Effector memory CD4-positive, alpha-beta T cell (primary cell): ENCODE results near the gene APOH.

ENCODE experiments used
- DNase-seq, 3 donors: peaks; one replicate each; pipeline ENCODE4 v3.0.0-alpha.2; 2020
- H3K27ac ChIP-seq: 2 replicates; pipeline ENCODE4 v1.7.0; 2013; ENCODE audit warnings: mild to moderate bottlenecking, low read length, moderate library complexity; ENCODE audit not compliant: insufficient read depth, poor library complexity, severe bottlenecking
- H3K27me3 ChIP-seq: replicated peaks from 2 replicates; pipeline ENCODE4 v1.7.0; 2013; ENCODE audit warnings: mild to moderate bottlenecking, low read length; ENCODE audit not compliant: insufficient read depth, control insufficient read depth, poor library complexity, severe bottlenecking
- H3K36me3 ChIP-seq: 2 replicates; pipeline ENCODE4 v1.7.0; 2013; ENCODE audit warnings: mild to moderate bottlenecking, low read length, moderate library complexity; ENCODE audit not compliant: control insufficient read depth, insufficient read depth
- H3K4me1 ChIP-seq: 2 replicates; pipeline ENCODE4 v1.7.0; 2013; ENCODE audit warnings: low read length, mild to moderate bottlenecking; ENCODE audit not compliant: control insufficient read depth, insufficient read depth, poor library complexity, severe bottlenecking
- H3K4me3 ChIP-seq: 2 replicates; pipeline ENCODE4 v1.7.0; 2013; ENCODE audit warnings: low read length, low read depth, mild to moderate bottlenecking; ENCODE audit not compliant: insufficient read depth, poor library complexity, severe bottlenecking
- H3K9me3 ChIP-seq: 2 replicates; pipeline ENCODE4 v1.7.0; 2013; ENCODE audit warnings: mild to moderate bottlenecking, low read length, moderate library complexity; ENCODE audit not compliant: control insufficient read depth

APOH gene

GRCh38 chr17:66221343-66221742 lies 7.9 kb downstream of the APOH start:
- H3K27me3 ChIP-seq = no peaks in the 10 kb centered on the region
- H3K9me3 ChIP-seq = no peaks in the 10 kb centered on the region

GRCh38 chr17:66220079-66220835 lies 9.0 kb downstream of the APOH start:
- Histone ChIP-seq H3K4me3 (no peak overlapping the region), H3K36me3 (no peaks in the 10 kb centered on the region), H3K9me3 (no peaks in the 10 kb centered on the region), H3K27me3 (no peaks in the 10 kb centered on the region), H3K27ac (no peak overlapping the region), H3K4me1 (no peaks in the 10 kb centered on the region)
- DNase-seq = no peak

More at GRCh38 chr17:66221343-66221742, 7.9 kb downstream of the APOH start:
- Histone ChIP-seq H3K4me3 (no peak overlapping the region), H3K4me1 (no peaks in the 10 kb centered on the region), H3K36me3 (no peaks in the 10 kb centered on the region), H3K27ac (no peak overlapping the region)
- no peak for DNase-seq

- H3K4me3 ChIP-seq = no peak overlapping the region
- DNase-seq = no peak
- no peak overlapping the region for H3K27ac ChIP-seq
- H3K27me3 ChIP-seq = no peaks in the 10 kb centered on the region
- no peaks in the 10 kb centered on the region for H3K9me3 ChIP-seq
- H3K36me3 ChIP-seq = no peaks in the 10 kb centered on the region
- no peaks in the 10 kb centered on the region for H3K4me1 ChIP-seq
Observed at GRCh38 chr17:66215529-66215911, 13.7 kb downstream of the APOH start.

DNA sequence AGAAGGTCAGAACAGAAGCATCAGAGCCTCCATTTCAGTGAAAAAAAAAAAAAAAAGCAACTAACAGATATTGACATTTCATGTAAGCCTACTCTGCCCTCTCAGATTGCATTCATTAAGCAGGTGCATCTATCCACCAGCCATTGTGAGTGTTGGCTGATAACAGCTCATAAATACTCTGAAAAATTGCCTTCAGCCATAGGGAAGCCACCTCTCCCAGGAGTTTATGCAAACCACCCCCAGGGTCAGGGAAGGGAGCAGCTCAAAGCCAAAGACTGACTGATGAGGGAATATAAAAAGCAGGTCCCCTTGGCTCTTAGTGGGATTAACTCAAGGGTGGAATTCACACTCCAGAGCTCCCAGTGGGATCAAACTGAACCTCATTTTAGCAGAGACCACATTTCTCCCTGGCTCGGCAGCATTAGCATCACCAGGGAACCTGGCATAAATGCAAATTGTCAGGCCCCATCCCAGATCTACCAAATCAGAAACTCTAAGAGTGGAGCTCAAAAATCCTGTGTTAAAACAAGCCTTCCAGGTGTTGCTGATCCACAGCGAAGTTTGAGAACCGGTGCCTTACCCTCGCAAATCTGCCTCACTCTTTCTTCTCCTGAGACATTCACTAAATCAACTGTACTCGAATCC lies 14.2 kb downstream of the APOH start:
- no peaks in the 10 kb centered on the region for H3K4me1 ChIP-seq
- no peaks in the 10 kb centered on the region for H3K36me3 ChIP-seq
- no peak overlapping the region for H3K4me3 ChIP-seq
- no peak for DNase-seq
- H3K27me3 ChIP-seq = no peaks in the 10 kb centered on the region
- no peaks in the 10 kb centered on the region for H3K9me3 ChIP-seq
- H3K27ac ChIP-seq = no peak overlapping the region

DNA sequence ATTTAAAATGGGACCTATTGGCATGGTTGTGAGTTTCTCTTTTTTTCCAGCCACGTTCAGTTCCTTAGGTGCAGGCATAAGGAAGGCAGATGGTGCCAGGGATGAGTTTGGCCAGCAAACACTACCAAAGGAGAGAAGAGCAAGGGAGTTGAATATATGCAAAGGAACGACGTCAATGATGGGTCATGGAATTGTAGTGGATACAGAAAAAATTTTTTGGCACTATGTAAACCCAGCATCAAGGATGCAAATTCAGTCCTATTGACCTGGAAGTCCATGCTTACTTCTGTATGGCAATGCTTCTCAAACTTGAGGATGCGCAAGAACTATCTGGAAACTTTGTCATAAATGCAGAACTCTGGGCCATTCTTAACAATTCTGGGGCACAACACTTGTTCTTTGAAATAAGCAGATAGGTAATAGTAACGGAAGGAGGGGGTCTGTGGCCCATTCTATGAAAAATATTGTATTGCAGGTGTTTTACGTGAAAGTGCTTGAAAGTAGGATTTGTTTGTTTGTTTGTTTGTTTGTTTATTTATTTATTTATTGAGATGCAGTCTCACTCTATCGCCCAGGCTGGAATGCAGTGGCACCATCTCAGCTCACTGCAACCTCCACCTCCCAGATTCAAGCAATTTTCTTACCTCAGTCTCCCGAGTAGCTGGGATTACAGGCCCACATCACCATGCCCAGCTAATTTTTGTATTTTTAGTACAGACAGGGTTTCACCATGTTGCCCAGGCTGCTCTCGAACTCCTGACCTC lies 18.0 kb downstream of the APOH start:
- no peak overlapping the region for H3K27ac ChIP-seq
- no peaks in the 10 kb centered on the region for H3K27me3 ChIP-seq
- no peaks in the 10 kb centered on the region for H3K9me3 ChIP-seq
- H3K4me1 ChIP-seq = no peaks in the 10 kb centered on the region
- no peaks in the 10 kb centered on the region for H3K36me3 ChIP-seq
- no peak for DNase-seq
- no peak overlapping the region for H3K4me3 ChIP-seq

GRCh38 chr17:66210208-66210574 lies 19.0 kb downstream of the APOH start:
- H3K4me1 ChIP-seq = no peaks in the 10 kb centered on the region
- H3K27ac ChIP-seq = no peak overlapping the region
- no peaks in the 10 kb centered on the region for H3K36me3 ChIP-seq
- no peaks in the 10 kb centered on the region for H3K27me3 ChIP-seq
- no peak overlapping the region for H3K4me3 ChIP-seq
- DNase-seq = no peak
- no peaks in the 10 kb centered on the region for H3K9me3 ChIP-seq

- no peak for DNase-seq
- Histone ChIP-seq H3K36me3 (no peaks in the 10 kb centered on the region), H3K4me1 (no peaks in the 10 kb centered on the region), H3K27me3 (no peaks in the 10 kb centered on the region), H3K9me3 (no peaks in the 10 kb centered on the region), H3K27ac (no peak overlapping the region), H3K4me3 (no peak overlapping the region)
Observed at GRCh38 chr17:66207936-66208335, 21.3 kb downstream of the APOH start.

GRCh38 chr17:66203274-66204015 lies 25.8 kb downstream of the APOH start:
- no peaks in the 10 kb centered on the region for H3K27me3 ChIP-seq
- H3K36me3 ChIP-seq = no peaks in the 10 kb centered on the region
- H3K27ac ChIP-seq = no peak overlapping the region
- H3K4me1 ChIP-seq = peaks cover 14% of the 10 kb centered on the region
- no peaks in the 10 kb centered on the region for H3K9me3 ChIP-seq
- DNase-seq = no peak
- no peak overlapping the region for H3K4me3 ChIP-seq

DNA sequence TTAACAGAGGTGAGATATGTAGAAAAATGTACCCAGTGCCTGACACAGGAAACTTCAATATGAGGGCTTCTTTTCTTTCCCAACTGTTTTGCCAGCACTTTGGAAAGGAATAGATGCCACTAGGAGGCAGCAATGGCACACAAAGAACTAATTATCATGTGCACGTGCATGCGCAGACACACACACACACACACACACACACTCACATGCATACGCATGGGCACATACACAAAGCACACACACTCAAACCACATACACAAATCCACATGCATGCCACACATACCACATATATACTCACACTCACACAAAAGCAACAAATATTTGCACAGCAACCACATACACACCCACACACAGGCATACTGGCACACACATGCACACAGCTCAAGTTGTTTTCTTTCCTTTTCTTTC lies 28.5 kb downstream of the APOH start:
- H3K4me3 ChIP-seq = no peak overlapping the region
- H3K36me3 ChIP-seq = no peaks in the 10 kb centered on the region
- H3K9me3 ChIP-seq = no peaks in the 10 kb centered on the region
- H3K4me1 ChIP-seq = peaks cover 14% of the 10 kb centered on the region
- H3K27me3 ChIP-seq = no peaks in the 10 kb centered on the region
- H3K27ac ChIP-seq = no peak overlapping the region
- peak in 2 of 3 donors; percentile 12 to 31 for DNase-seq
